RWPE1 (cell line): ENCODE results near the gene C17orf100.

ENCODE experiments used
- CTCF ChIA-PET: fragments of 350-600 bp; sonication (Branson Sonifier 250); formaldehyde crosslinking; extraction: SDS; loops from one replicate; lab custom pipeline; 2021; lab: Yijun Ruan, JAX
- POLR2A ChIA-PET: fragments of 400-600 bp; formaldehyde crosslinking; extraction: SDS; loops from one replicate; lab custom pipeline; 2020; ENCODE audit warnings: antibody characterized with exemption; ENCODE audit not compliant: low non-redundant PET; lab: Yijun Ruan, JAX
- DNase-seq: peaks from one replicate; pipeline ENCODE4 v3.0.0; 2012; ENCODE audit warnings: low spot score
- H3K27ac ChIP-seq: fragments of 450-650 bp; 2 replicates; pipeline ENCODE4 v1.5.1; 2017
- CTCF ChIP-seq: fragments of 450-650 bp; conservative IDR thresholded peaks from 2 replicates; pipeline ENCODE4 v1.5.1; 2017; ENCODE audit warnings: low read depth, mild to moderate bottlenecking

The C17orf100 gene

GRCh38 chr17:6695565-6695964 lies 44.0 kb downstream of the C17orf100 start:
- ChIA-PET POLR2A (no interaction called here), CTCF (no interaction called here)
- H3K27ac ChIP-seq: peak overlapping the region; percentile 28; the same call in 1 of the 2 replicates
- DNase-seq: no peak
- no peak for TF ChIP-seq CTCF

DNA sequence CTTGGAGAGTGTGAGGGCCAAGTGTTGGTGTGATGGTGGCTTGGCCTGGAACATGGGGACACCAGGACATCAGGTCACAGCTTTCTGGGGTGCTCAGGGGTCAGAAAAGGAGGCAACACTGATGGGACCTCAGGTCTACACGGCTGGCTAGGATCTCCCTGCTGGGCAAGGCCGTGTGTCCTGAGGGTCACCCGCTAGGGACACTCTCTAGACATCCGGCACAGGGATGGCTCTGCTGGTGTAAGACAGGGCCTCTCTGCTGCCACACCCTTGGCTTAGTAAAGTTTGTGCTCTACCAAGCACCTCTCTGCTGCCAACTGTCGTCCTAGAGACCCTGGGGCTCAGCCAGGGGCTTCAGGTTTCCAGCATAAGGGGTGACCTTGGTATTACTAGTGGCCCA lies 45.3 kb downstream of the C17orf100 start:
- POLR2A ChIA-PET: no interaction called here
- no peak for TF ChIP-seq CTCF
- CTCF ChIA-PET: interaction anchor here (0.6 kb wide), 1 partner anchor 20 kb away, joined by 4 read pairs; no protein-coding TSS in a partner anchor
- no peak for DNase-seq
- no peak overlapping the region for H3K27ac ChIP-seq

GRCh38 chr17:6698004-6698403 lies 46.4 kb downstream of the C17orf100 start:
- no peak for TF ChIP-seq CTCF
- no peak overlapping the region for H3K27ac ChIP-seq
- ChIA-PET POLR2A (no interaction called here), CTCF (interaction anchor here (0.8 kb wide), 1 partner anchor 145 kb away, joined by 3 read pairs; no protein-coding TSS in a partner anchor)
- DNase-seq: no peak

- POLR2A ChIA-PET: no interaction called here
- TF ChIP-seq CTCF: no peak
- H3K27ac ChIP-seq: peak overlapping the region; percentile 10; the same call in 1 of the 2 replicates
- DNase-seq: no peak
- CTCF ChIA-PET: interaction anchor here (0.6 to 1.4 kb wide), 7 partner anchors 9 to 215 kb away, joined by 3 to 7 read pairs (median 3); no protein-coding TSS in a partner anchor
Observed at GRCh38 chr17:6699997-6700947, 48.7 kb downstream of the C17orf100 start.

- H3K27ac ChIP-seq: peak overlapping the region; percentile 10; the same call in 1 of the 2 replicates
- no peak for DNase-seq
- CTCF ChIA-PET: interaction anchor here (0.7 to 0.8 kb wide), 2 partner anchors 14 to 31 kb away, joined by 3 to 7 read pairs; no protein-coding TSS in a partner anchor
- POLR2A ChIA-PET: no interaction called here
- no peak for TF ChIP-seq CTCF
Observed at GRCh38 chr17:6700948-6701307, 49.4 kb downstream of the C17orf100 start.

GRCh38 chr17:6701719-6702118 lies 50.2 kb downstream of the C17orf100 start:
- ChIA-PET POLR2A (no interaction called here), CTCF (interaction anchor here (0.5 to 0.9 kb wide), 4 partner anchors 14 to 940 kb away, joined by 3 to 7 read pairs (median 3); partner anchors contain the start of gene TEKT1)
- DNase-seq: no peak
- H3K27ac ChIP-seq: no peak overlapping the region
- no peak for TF ChIP-seq CTCF
